Testis (tissue), 3 donors: ENCODE measurements around the gene ACACB. TPM values are rescaled to one million over a fixed set of nuclear protein-coding genes. Genes with fewer than 3 reads are reported as not detected.

Experiments used
- DNase-seq: peaks from one replicate; pipeline ENCODE4 v3.0.0-alpha.2; 2019
- H3K27ac ChIP-seq, 2 donors: fragments of 200-600 bp; sonication (generic); one replicate each; pipeline ENCODE4 v1.5.1; 2019
- H3K27me3 ChIP-seq: fragments of 200-600 bp; sonication (generic); one replicate; pipeline ENCODE4 v1.5.1; 2019
- H3K36me3 ChIP-seq: fragments of 200-600 bp; sonication (generic); one replicate; pipeline ENCODE4 v1.5.1; 2017; ENCODE audit warnings: low read depth; ENCODE audit errors: missing control alignments
- H3K4me1 ChIP-seq: fragments of 200-600 bp; sonication (generic); one replicate; pipeline ENCODE4 v1.5.1; 2019
- H3K4me3 ChIP-seq, 2 donors: fragments of 200-600 bp; sonication (generic); one replicate each; pipeline ENCODE4 v1.5.1; 2017 to 2019
- H3K9me3 ChIP-seq: fragments of 200-600 bp; sonication (generic); one replicate; pipeline ENCODE4 v1.5.1; 2017
- CTCF ChIP-seq, 3 experiments: fragments of 450-650 bp in 2 of 3; fragments of 200-600 bp in 1 of 3; sonication (generic) in 1 of 3; IDR thresholded peaks; one replicate each; pipeline ENCODE4 v1.5.1; 2016 to 2019; ENCODE audit warnings: antibody characterized with exemption in 3 of 3, mild to moderate bottlenecking in 2 of 3, moderate library complexity in 1 of 3
- POLR2A ChIP-seq: fragments of 450-650 bp; IDR thresholded peaks from one replicate; pipeline ENCODE4 v1.6.1; 2017; ENCODE audit warnings: antibody characterized with exemption, mild to moderate bottlenecking, moderate library complexity
- WGBS, 2 donors: methylation state at CpG; one replicate each; pipeline ENCODE4 v1.1.5; 2018; 5-methylcytosine and 5-hydroxymethylcytosine counted together
- intact Hi-C: fragments of 100-400 bp; cut with DNase I; formaldehyde crosslinking; loops from one replicate; pipeline ENCODE4 v1.15.1; 2023; ENCODE audit warnings: low total_unique reads
- polyA plus RNA-seq: library from polyadenylated mRNA; stranded (reverse); fragments of 350-450 nt; fragmentation: Illumina TruSeq; extraction: RNeasy Lipid Tissue Mini Kit (QIAGEN cat#74804); gene quantifications from one replicate; pipeline ENCODE4 v1.2.3, GENCODE V29; 2014; ENCODE audit warnings: low read depth, low replicate concordance; ENCODE audit not compliant: insufficient read depth
- total RNA-seq, 2 donors: library from RNA; depleted of rRNA; stranded (reverse); fragments of >200 nt; gene quantifications; one replicate each; pipeline ENCODE4 v1.2.3, GENCODE V29; 2016

Gene ACACB
- total and polyA plus RNA-seq, 3 donors from 2014 or later: 25.5 to 96.8 (median 61.6) TPM

GRCh38 chr12:109165599-109165998 is 49.2 kb downstream of the ACACB start:
- Histone ChIP-seq H3K4me1 (peaks cover 8% of the 10 kb centered on the region), H3K4me3 (no peak overlapping the region), H3K27ac (no peak overlapping the region), H3K27me3 (no peaks in the 10 kb centered on the region), H3K36me3 (no peaks in the 10 kb centered on the region), H3K9me3 (no peaks in the 10 kb centered on the region)
- WGBS, 2 donors: 79 to 82% methylated on average over 1 of the region's 1 CpG
- no peak for TF ChIP-seq POLR2A
- no peak for TF ChIP-seq CTCF (IDR thresholded peaks at IDR 0.05)
- DNase-seq: no peak
- intact Hi-C loops: no loop called here

- no peak overlapping the region for H3K4me3 ChIP-seq
- intact Hi-C loops: no loop called here
- no peaks in the 10 kb centered on the region for H3K36me3 ChIP-seq
- 86 to 92% methylated on average over 7 to 8 of the region's 9 CpGs for WGBS, 2 donors
- H3K9me3 ChIP-seq: no peaks in the 10 kb centered on the region
- H3K27ac ChIP-seq: no peak overlapping the region
- peaks cover 3% of the 10 kb centered on the region for H3K4me1 ChIP-seq
- no peak for DNase-seq
- no peaks in the 10 kb centered on the region for H3K27me3 ChIP-seq
- TF ChIP-seq POLR2A (no peak), CTCF (IDR thresholded peaks at IDR 0.05) (no peak)
These were observed 50.0 kb downstream of the ACACB start for GRCh38 chr12:109166371-109166770.

- TF ChIP-seq CTCF (IDR thresholded peaks at IDR 0.05) (no peak), POLR2A (no peak)
- no peak overlapping the region for H3K4me3 ChIP-seq
- H3K4me1 ChIP-seq: peaks cover under 1% of the 10 kb centered on the region
- H3K36me3 ChIP-seq: no peaks in the 10 kb centered on the region
- 93 to 98% methylated on average over 12 to 18 of the region's 18 CpGs for WGBS, 2 donors
- DNase-seq: no peak
- no peak overlapping the region for H3K27ac ChIP-seq
- no peaks in the 10 kb centered on the region for H3K9me3 ChIP-seq
- no peaks in the 10 kb centered on the region for H3K27me3 ChIP-seq
- intact Hi-C loops: no loop called here
These were observed 51.4 kb downstream of the ACACB start for GRCh38 chr12:109167781-109168180.

DNA sequence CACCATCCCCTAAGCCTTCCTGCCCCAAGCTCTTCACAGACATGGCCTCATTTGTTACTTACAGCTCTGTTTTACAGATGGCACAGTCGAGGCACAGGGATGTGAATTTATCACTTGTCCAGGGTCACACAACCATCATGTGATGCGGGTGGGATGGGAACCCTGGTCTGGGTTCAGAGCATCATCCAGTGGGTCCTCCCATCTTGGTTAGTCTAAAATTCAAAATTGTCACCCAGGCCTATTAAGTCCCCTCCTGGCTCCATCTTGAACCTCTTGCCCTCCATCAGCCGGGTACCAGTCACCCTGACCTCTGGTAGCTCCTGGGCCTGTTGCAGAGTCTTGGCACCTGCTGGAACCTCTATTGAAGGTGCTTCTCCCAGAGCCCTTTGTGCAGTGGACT is 52.9 kb downstream of the ACACB start:
- Histone ChIP-seq H3K27me3 (no peaks in the 10 kb centered on the region), H3K4me3 (no peak overlapping the region), H3K4me1 (no peaks in the 10 kb centered on the region), H3K9me3 (no peaks in the 10 kb centered on the region), H3K36me3 (no peaks in the 10 kb centered on the region), H3K27ac (no peak overlapping the region)
- no peak for DNase-seq
- intact Hi-C loops: no loop called here
- WGBS, 2 donors: 94 to 95% methylated on average over 2 to 3 of the region's 3 CpGs
- TF ChIP-seq POLR2A (no peak), CTCF (IDR thresholded peaks at IDR 0.05) (no peak)

GRCh38 chr12:109169686-109170085 is 53.3 kb downstream of the ACACB start:
- H3K27ac ChIP-seq: no peak overlapping the region
- no peaks in the 10 kb centered on the region for H3K27me3 ChIP-seq
- intact Hi-C loops: no loop called here
- no peak for TF ChIP-seq POLR2A
- 86 to 97% methylated on average over 5 to 6 of the region's 6 CpGs for WGBS, 2 donors
- no peaks in the 10 kb centered on the region for H3K4me1 ChIP-seq
- H3K36me3 ChIP-seq: no peaks in the 10 kb centered on the region
- H3K4me3 ChIP-seq: no peak overlapping the region
- no peak for DNase-seq
- no peaks in the 10 kb centered on the region for H3K9me3 ChIP-seq
